GM21529 (cell line): ENCODE results near the gene OXSR1.

Experiments
- ATAC-seq: cut with Tn5 transposase; IDR thresholded peaks from one replicate; pipeline ENCODE4 v1.9.1; 2021; ENCODE audit not compliant: unreplicated experiment

OXSR1 gene

GRCh38 chr3:38164952-38165721 is at the start of gene OXSR1:
TSS of gene OXSR1 (plus strand) at chr3:38165537. CDS start at chr3:38165877, 340 bp downstream.
- ATAC-seq = peak; percentile 90

GRCh38 chr3:38115645-38116427 is 49.5 kb upstream of the OXSR1 start:
- no peak for ATAC-seq

- ATAC-seq = no peak
Measured at GRCh38 chr3:38116471-38117162, 48.7 kb upstream of the OXSR1 start.

GRCh38 chr3:38117163-38117716 is 48.1 kb upstream of the OXSR1 start:
- ATAC-seq = no peak

- peak; percentile 76 for ATAC-seq
Measured at GRCh38 chr3:38117748-38118420, 47.5 kb upstream of the OXSR1 start.

- ATAC-seq = no peak
Measured at GRCh38 chr3:38118421-38119247, 46.7 kb upstream of the OXSR1 start.

- no peak for ATAC-seq
Measured at GRCh38 chr3:38119248-38119544, 46.1 kb upstream of the OXSR1 start.

DNA sequence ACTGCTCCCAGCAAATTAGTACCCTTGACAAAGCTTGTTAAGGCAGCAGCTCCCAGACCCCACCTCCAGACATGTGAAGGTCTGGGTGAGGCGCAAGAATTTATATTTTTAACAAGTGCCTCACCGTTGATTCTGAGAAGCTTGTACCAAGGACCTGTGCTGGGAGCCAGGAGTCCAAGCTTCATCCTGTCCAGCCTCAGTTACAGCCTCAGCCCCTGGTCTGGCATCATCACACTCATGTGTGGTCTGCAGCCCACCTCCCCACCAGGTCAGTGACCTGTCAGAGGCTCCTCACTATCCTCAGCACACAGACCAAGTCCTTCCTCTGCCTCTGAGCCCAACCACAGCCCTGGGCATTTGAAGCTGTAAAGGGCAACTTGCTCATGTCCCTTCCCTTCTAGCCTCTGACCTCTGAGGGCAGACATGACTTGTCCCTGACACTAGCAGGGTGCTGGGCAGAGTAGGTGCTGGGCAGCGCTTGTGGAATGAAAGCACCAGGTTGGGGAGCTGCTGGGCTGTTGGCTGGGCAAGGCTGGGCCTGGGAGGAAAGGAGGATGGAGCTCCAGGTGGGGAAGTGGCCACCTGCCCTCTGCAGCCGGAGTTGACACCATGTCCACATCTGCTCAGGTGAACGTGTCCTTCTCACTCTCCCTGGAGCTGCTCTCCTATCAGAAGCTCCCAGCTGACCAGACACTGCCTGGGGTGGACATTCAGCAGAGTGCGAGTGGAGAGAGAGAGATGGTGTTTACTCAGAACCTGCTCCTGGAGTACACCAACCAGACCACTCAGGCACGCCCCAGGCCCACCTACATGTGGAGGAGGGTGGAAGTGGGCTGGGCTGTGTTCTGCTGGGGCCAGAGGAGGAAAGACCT is 45.3 kb upstream of the OXSR1 start:
- no peak for ATAC-seq

DNA sequence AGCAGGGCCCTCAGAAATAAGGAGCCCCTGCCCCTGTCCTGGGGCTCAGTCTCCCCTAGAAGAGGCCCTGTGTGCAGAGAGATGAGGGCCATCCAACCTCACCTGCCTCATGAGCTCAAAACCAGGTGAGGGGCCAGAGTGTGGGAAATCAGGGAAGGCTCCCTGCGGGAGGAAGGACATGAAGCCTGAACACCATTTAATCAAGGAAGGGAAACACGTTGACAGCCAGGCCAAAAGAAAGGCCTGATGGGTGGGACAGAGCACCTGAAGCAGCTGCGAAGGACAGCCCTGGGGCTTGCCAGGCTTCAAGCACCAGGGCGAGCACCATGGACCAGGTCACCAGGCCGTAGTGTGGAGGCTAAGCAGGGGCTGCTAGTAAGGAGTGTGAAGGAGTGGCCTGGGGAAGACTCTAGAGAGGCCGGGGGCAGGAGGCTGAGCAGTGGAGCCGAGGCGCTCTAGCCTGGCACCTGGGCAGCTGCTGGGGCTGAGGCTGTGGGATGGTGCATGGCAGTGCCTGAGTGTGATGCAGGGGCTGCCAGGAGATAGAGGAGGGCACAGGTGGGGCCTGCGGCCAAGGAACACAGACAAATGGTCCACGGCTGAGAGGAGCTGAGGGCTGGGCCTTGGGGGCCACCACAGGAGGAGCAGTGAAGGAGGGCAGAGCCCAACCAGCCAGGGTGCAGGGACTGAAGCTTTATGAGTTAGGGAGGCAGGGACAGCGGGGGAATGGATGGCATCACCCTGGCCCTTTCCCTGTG is 44.5 kb upstream of the OXSR1 start:
- no peak for ATAC-seq

- no peak for ATAC-seq
Measured at GRCh38 chr3:38121451-38121831, 43.9 kb upstream of the OXSR1 start.

GRCh38 chr3:38121832-38122461 is 43.4 kb upstream of the OXSR1 start:
- no peak for ATAC-seq

GRCh38 chr3:38122712-38123290 is 42.5 kb upstream of the OXSR1 start:
- no peak for ATAC-seq

DNA sequence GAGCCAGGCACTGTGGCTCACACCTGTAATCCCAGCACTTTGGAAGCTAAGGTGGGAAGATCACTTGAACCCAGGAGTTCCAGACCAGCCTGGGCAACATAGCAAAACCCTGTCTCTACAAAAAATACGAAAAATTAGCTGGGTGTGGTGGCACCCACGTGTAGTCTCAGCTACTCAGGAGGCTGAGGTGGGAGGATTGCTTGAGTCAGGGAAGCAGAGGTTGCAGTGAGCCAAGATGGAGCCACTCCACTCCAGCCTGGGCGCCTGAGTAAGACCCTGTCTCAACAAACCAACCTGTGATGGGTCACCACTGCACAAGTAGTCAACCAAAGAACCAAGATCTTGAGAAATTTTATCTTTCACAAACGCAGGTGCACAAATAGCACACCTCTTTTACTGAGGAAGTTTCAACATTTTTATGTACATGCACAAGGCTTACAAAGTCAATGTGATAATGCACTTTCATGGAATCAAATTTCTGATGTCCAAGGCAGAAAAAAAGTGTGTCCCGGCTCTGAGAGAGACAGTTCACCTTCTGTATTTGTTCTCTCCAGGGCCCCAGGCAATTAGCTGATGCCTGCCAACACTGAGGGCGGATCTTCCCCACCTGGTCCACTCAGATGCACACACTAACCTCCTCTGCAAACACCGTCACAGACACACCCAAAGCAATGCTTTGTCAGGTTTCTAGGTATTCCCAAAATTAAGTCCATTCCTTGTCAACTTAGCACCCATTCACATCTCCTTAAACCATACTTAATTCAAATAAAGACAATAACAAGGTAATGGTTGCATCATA is 40.8 kb upstream of the OXSR1 start:
- no peak for ATAC-seq

- ATAC-seq = no peak
Measured at GRCh38 chr3:38125305-38126120, 39.8 kb upstream of the OXSR1 start.

- no peak for ATAC-seq
Measured at GRCh38 chr3:38126121-38126892, 39.0 kb upstream of the OXSR1 start.
